ENCODE data around the gene AXIN1. TPM values are rescaled to one million over a fixed set of nuclear protein-coding genes. Genes with fewer than 3 reads are reported as not detected.
"Not testable (repeated sequence)": the region's sequence is repeated elsewhere in the genome, so short reads cannot be mapped to it uniquely, and the experiment has no call there.

AXIN1 gene
- total RNA-seq, 1 experiment from 2014 or later: 26.9 TPM

DNA sequence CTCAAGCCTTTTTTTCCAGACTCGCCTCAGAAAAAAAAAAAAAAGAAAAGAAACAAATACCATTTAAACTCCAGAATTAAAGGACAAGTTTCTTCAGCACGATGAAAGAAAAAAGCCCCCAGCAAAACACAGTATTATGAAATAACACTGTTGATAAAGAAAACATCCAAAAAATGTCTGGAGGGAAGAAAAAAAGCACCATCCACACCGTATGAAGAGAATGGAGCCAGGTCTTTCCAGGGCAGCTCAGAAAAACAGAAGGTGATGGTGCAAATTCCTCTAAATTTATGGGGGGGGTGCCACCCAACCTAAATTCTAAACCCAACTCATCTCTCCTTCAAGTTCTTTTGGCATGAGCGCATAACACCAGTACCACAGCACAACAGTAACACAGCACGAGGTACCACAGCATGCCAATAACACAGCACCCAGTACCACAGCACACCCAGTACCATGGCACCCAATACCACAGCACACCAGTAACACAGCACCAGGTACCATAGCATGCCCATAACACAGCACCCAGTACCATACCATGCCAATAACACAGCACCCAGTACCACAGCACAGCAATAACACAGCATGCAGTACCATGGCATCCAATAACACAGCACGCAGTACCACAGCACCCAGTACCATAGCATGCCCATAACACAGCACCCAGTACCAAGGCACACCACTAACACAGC, 19.0 kb downstream of the AXIN1 start:
- CTCF ChIA-PET: no interaction called here
- intact Hi-C loops (cut with micrococcal nuclease): no loop called here

DNA sequence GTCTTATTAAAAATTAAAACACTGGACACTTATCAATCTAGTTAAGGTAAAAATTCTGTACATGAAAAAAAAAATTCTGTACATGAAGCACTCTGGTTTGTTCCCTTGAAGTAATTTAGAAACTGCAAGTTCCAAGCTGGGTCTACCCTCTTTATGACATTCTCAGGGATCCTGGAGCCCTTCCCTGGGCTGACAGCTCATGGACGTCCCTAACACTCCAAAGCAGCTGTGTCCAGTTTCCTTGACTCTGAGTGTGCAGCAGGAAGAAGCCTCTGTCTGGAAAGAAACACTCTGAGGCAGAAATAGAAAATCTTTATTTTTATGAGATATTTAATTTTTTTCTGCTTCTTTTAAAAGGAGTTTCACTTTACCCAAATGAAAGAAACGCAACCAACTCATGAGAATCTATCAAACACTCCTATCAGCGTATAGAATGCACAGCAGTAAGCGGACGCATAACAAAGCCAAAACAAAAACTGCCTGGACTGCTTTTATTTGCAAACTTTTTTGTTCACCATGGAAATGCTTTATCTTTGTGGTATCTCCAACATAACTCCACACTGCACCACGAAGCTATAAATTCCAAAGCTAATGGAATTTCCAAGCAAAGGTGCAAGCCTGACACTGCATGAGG, 21.2 kb downstream of the AXIN1 start:
- DNase-seq; H3K27me3 ChIP-seq (ENCODE audit: low read length); H3F3A ChIP-seq (ENCODE audit: low read length, unreplicated experiment); H3K9me3 ChIP-seq (ENCODE audit: low read length); ATAC-seq; H2AFZ ChIP-seq (ENCODE audit: low read length); BruUV-seq (replicated peaks); H3K4me3 ChIP-seq (ENCODE audit: low read length); H3K27ac ChIP-seq (ENCODE audit: low read length); H3K9me2 ChIP-seq (replicated peaks; ENCODE audit: low read length); H4K20me1 ChIP-seq (ENCODE audit: low read length); POLR2A ChIA-PET (ENCODE audit: unreplicated experiment); CTCF ChIA-PET; H3K9ac ChIP-seq (ENCODE audit: low read length); H3K4me2 ChIP-seq (ENCODE audit: low read length); intact Hi-C loops (cut with micrococcal nuclease); H3K36me3 ChIP-seq (ENCODE audit: low read depth, low read length): not testable (repeated sequence)
- Histone ChIP-seq H3K4me1 (ENCODE audit: insufficient read depth, low read length) (peaks cover 18% of the 10 kb centered on the region), H3K79me2 (ENCODE audit: low read length) (peaks cover 70% of the 10 kb centered on the region)

More for the DNA sequence above, 19.0 kb downstream of the AXIN1 start:
- Histone ChIP-seq H3K27ac (ENCODE audit: low read length) (no peak overlapping the region), H3K9me3 (ENCODE audit: low read length) (no peaks in the 10 kb centered on the region), H3F3A (ENCODE audit: low read length, unreplicated experiment) (no peaks in the 10 kb centered on the region), H3K4me1 (ENCODE audit: insufficient read depth, low read length) (0 out of 2 replicates have a peak, but pooled peaks cover 2% of the 10 kb centered on the region), H3K9me2 (replicated peaks; ENCODE audit: low read length) (no peaks in the 10 kb centered on the region), H3K36me3 (ENCODE audit: low read depth, low read length) (no peaks in the 10 kb centered on the region), H3K27me3 (ENCODE audit: low read length) (no peaks in the 10 kb centered on the region), H3K79me2 (ENCODE audit: low read length) (peaks cover 89% of the 10 kb centered on the region), H2AFZ (ENCODE audit: low read length) (no peak overlapping the region), H4K20me1 (ENCODE audit: low read length) (peaks cover 5% of the 10 kb centered on the region; the same call in 1 of the 2 replicates), H3K4me2 (ENCODE audit: low read length) (no peak overlapping the region), H3K4me3 (ENCODE audit: low read length) (no peak overlapping the region), H3K9ac (ENCODE audit: low read length) (no peak overlapping the region)
- no TSS peak for BruUV-seq (replicated peaks)
- ATAC-seq (no peak), DNase-seq (no peak)
- TF ChIP-seq, protein P1, sequence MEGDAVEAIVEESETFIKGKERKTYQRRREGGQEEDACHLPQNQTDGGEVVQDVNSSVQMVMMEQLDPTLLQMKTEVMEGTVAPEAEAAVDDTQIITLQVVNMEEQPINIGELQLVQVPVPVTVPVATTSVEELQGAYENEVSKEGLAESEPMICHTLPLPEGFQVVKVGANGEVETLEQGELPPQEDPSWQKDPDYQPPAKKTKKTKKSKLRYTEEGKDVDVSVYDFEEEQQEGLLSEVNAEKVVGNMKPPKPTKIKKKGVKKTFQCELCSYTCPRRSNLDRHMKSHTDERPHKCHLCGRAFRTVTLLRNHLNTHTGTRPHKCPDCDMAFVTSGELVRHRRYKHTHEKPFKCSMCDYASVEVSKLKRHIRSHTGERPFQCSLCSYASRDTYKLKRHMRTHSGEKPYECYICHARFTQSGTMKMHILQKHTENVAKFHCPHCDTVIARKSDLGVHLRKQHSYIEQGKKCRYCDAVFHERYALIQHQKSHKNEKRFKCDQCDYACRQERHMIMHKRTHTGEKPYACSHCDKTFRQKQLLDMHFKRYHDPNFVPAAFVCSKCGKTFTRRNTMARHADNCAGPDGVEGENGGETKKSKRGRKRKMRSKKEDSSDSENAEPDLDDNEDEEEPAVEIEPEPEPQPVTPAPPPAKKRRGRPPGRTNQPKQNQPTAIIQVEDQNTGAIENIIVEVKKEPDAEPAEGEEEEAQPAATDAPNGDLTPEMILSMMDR (conservative IDR thresholded peaks at IDR 0.05; ENCODE audit: low read depth, low read length): no peak
- TF ChIP-seq EZH2 (IDR thresholded peaks at IDR 0.05; ENCODE audit: low read length, unreplicated experiment) (no peak), EZH2phosphoT487 (IDR thresholded peaks at IDR 0.05; ENCODE audit: borderline replicate concordance, low read length) (no peak)
- POLR2A ChIA-PET (ENCODE audit: unreplicated experiment): no interaction called here

GRCh38 chr16:330741-331140, 21.8 kb downstream of the AXIN1 start:
- Histone ChIP-seq H3K4me1 (ENCODE audit: insufficient read depth, low read length) (peaks cover 18% of the 10 kb centered on the region), H3K27me3 (ENCODE audit: low read length) (no peaks in the 10 kb centered on the region), H3K36me3 (ENCODE audit: low read depth, low read length) (no peaks in the 10 kb centered on the region), H3K4me3 (ENCODE audit: low read length) (no peak overlapping the region), H3K79me2 (ENCODE audit: low read length) (peaks cover 66% of the 10 kb centered on the region), H3F3A (ENCODE audit: low read length, unreplicated experiment) (no peaks in the 10 kb centered on the region), H3K9ac (ENCODE audit: low read length) (no peak overlapping the region), H2AFZ (ENCODE audit: low read length) (no peak overlapping the region), H3K27ac (ENCODE audit: low read length) (no peak overlapping the region), H3K4me2 (ENCODE audit: low read length) (no peak overlapping the region), H3K9me3 (ENCODE audit: low read length) (no peaks in the 10 kb centered on the region), H4K20me1 (ENCODE audit: low read length) (peaks cover 3% of the 10 kb centered on the region; the same call in 1 of the 2 replicates), H3K9me2 (replicated peaks; ENCODE audit: low read length) (no peaks in the 10 kb centered on the region)
- CTCF ChIA-PET: no interaction called here
- POLR2A ChIA-PET (ENCODE audit: unreplicated experiment): no interaction called here
- intact Hi-C loops (cut with micrococcal nuclease): no loop called here
- no peak for DNase-seq
- no peak for TF ChIP-seq EZH2 (IDR thresholded peaks at IDR 0.05; ENCODE audit: low read length, unreplicated experiment)
- no peak for TF ChIP-seq EZH2phosphoT487 (IDR thresholded peaks at IDR 0.05; ENCODE audit: borderline replicate concordance, low read length)
- TF ChIP-seq, protein P1 (conservative IDR thresholded peaks at IDR 0.05; ENCODE audit: low read depth, low read length): no peak
- BruUV-seq (replicated peaks): no TSS peak
- no peak for ATAC-seq

Measured in PC-3 (cell line).